GM19328 (cell line): Measurements from ENCODE around the gene PBX4.

Experiments
- ATAC-seq: cut with Tn5 transposase; IDR thresholded peaks from one replicate; pipeline ENCODE4 v1.9.1; 2021; ENCODE audit warnings: mild to moderate bottlenecking, moderate library complexity; ENCODE audit not compliant: unreplicated experiment

PBX4 gene

DNA sequence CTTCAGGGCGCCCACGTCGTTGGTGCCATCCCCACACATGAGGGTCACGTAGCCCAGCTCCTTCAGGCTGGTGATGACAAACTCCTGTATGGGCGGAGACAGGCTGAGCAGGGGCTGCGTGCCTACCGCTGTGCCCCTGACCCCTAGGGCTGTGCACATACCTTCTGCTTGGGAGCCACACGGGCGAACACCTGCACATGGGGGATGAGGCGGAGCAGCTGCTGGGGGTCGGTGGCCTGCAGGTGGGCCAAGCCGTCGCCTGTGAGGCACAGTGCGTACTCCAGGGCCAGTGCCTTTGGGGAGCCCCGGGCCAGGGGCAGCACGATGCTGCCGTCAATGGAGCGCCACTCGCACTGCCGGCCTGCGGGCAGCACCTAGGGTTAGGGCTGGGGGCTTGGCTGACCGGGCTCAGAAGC lies 31.1 kb upstream of the PBX4 start:
- ATAC-seq = no peak

DNA sequence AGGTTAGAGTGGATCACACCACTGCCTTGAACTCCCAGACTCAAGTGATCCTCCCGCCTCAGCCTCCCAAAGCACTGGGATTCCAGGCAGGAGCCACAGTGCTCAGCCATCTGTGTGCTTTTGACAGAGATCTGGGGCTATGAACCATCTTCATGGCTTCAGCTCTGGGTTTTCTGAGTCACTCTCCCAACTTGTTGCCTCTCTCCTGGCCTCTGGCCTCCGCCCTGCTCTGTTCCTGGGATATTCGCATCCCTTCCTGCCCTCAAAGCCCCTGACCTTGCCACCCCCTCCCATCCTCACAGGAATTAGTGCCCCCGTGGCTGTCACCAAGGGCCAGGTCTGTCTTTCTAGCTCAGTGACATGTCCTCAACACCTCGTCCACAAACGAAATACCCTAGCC lies 30.7 kb upstream of the PBX4 start:
- no peak for ATAC-seq

DNA sequence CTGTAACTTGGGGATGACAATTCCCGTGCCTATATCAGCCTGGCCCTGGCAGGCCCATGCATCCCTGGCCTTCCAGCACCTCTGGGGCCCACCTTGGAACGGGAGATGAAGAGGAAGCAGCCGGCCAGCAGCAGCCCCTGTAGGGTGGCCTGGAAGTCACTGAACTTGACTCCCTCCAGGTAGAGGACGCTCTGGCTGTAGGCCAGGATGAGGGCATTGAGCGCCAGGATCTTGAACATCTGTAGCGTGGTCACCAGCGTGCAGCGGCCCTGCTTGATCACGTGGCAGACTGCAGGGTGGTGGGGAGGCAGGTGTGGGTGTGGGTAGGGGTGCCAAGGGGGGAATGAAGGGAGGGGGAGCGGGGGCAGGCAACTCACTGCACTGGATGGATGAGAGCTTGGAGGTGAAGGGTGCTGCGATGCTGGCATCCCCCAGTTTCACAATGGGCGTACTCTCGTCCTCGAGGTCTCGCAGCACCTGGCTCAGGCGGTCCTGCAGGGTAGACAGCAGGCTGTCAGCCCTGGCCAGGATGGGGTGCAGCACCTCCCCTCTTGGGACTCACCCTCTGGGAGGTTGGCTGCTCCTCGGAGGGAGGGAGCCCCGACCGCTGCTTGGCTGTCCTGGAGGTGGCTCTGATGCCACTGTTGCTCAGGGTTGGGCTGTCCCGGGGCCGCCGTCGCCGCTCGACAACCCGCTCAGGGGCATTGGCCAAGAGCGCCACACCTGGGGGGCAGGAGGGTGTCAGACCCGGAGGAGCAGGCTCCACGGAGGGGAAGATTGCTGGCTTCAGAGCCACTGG lies 28.7 kb upstream of the PBX4 start:
- ATAC-seq = no peak

DNA sequence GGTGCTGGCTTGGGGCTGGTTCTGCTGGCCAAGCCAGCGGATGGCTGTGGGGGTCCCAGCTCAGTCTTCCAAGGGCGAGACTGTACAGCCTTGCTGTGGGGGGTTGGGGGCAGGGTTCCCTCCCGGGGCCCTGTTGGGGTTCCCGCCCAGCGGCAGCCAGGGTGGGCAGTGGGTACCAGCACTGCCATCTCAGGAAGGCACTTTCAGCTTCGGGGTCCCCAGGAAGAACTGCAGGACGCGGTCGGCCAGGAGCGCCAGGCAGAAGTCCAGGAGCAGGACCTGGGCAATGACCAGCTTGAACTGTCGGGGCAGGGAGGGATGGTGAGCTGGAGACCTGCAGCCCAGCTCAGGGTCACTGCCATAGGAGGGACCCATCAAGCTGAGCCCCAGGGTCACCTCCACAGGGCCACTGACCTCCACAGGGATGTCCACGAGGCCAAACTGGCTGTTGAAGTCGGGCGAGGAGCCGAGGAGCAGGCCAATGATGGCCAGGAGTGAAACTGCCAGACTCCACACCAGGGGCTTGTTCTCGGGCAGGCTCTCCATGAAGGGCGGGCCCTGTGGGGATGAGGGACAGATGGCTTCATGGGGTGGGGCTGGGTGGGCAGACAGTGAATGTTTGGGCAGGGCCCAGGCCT lies 26.9 kb upstream of the PBX4 start:
- ATAC-seq = no peak

DNA sequence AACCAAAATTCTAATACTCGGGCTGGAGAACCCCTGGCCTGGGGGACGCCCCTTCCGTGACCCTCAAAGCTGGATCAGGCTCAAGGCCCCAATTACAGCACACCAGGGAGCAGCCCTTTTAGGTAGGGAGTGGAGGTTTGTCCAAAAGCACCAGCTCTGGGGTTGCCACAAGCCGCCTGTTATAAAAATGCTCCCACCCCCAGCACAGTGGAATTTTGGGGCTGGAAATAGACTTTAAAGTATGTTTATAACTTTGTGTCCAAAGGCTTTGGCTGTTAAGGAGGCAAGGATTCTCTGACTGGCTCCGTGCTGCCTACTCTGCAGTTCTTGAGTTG lies 25.5 kb upstream of the PBX4 start:
- ATAC-seq = no peak

DNA sequence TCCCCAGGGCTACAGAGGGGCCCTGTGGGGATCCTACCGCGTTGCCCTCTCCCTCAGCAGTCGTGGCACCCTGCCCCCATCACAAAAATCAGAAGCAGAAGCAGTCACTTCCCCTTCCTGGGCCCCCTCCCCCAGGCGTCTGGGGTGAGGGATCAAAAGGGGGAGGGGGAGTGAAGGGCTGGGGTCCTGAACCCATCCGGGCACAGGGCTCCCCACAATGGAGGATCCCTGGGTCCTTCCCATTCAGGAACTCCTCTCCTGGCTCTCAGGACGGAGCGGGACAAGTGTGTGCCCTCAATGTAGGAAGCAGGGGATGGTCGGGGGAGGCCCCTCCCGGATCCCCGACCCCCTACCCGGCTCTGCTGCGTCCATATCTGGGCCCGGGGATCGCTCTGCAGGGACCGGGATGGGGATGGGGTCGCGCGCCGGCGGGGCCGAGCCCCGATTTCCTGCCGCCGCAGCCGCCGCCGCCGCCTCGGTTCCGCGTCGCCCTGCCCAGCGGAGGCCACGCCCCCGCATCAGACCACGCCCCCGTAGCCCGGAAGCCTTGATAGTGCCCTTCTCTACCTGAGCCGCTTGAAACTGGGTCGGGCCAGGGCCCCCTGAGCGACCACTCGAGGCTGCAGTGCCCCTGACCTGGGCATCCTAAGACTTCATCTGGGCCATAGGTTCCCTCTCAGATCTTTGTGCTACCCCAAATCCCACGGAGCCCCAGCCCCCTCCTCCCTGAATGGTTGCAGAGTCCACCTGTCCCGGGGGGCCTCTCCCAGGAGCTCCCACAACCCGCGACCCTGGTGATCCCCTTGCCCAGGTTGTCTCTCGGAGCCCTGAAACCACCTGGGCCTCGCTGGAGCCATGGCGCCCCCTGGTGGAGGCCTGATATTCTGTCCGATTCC lies 24.9 kb upstream of the PBX4 start, which contains the start of gene GMIP:
Gene GMIP, minus strand, starts transcription at position 500 of the 896 bp plus-strand sequence. Its CDS starts 128 bp downstream, at position 372.
- peak; percentile 72 for ATAC-seq

DNA sequence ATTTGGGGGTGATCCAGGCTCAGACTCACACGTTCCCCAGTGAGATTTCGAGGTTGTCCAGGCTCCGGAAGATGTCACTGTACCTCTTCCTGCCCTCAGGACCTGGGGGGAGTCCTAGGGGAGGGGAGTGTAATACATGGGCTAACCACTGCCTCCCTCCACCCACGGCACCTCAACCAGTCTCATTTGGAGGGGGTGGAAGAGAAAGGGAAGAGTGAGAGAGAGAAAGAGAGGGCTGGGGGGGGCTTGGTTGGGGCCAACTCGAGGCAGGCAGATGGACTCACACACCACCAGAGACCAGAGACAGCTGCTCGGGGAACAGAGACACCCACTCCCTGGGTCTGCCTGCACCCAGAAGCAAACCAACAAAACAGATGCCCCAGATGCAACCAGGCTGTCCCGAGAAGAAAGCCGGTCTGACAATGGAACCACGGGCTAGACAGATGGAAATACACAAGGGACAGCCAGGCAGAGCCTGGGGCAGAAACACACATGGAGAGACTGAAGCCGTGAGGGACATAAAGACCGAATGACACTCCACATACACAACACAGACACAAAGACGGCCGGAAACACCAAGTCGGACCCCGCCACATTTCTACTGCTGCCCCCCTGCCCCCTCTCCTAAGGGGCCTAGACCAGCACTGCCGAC lies 24.1 kb upstream of the PBX4 start:
- peak; percentile 25 for ATAC-seq

DNA sequence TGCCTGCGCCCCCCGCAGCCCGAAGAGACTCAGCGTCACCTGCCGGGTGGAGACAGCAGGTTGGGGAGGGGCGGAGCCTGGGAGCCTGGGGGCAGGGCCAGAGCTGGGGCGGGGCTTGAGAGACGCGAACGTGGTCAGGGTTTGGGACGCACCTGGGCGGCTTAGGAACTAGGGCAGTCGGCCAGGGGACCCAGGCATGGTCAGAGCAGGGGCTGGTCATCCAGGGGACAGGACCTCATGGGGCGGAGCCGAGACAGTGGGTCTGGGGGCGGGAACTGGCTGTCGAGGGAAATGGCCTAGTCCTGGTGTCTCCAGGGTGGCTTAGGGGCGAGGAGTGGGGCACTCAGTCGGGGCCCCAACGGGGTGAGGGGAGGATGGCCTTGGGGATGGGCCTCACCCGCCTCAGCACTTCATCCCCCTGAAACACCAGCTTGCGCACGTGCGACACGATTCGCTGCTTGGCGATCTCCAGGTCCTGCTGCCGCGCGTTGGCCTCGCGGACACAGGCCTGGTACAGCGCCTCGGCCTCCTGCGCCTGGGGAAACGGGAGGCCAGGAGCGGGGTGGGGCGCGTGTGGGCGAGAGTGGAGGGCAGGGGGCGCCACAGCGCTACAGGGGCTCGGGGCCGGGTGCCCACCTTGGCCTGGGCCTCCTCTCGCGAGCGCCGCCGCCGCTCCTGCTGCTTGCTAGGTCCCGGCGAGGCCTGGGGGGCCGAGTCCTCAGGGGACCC lies 19.2 kb upstream of the PBX4 start:
- no peak for ATAC-seq

DNA sequence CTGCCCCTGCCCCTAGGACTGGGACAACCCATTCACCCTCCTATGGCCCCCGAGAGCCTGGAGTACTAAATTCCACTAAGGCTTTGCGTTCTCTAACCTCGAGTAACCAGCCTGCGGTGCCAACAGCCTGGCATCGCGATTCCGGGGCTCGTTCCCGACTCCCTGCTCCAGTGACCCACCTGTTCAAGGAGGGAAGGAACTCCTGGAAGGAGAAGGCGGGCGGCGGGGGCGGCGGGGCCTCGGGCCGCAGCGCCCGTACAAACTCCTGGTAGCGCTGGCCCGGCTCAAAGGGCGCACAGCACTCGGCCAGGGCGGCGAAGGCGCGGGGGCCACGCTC lies 18.7 kb upstream of the PBX4 start:
- no peak for ATAC-seq

DNA sequence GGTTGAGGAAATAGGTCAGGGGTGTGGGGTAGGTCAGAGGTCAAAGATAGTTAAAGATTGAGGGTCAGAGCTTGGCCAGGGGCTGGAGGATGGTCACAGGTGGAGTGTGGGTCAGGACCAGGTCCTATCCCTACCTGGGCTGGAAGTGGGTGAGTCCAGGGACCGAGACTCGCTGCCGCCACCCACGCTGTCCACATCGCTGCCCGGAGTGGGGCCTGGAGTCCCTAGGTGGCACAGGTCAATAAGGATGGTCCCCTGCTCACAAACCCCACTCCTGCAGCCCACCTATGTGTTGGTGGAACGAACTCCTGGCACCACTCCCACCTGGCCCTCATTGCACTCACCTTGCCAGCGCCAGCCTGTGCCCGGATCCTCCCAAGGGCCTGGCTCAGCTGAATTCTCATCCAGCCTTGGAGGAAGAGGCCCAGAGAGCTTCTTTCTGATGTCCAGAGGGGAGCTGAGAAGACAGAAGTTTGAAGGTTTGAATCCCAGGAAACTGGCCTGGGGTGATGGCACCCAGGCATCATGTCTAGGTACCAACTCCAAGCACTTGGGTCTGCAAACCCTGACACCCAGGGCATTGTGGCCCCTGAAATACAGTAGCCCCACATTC lies 18.2 kb upstream of the PBX4 start:
- ATAC-seq = no peak

DNA sequence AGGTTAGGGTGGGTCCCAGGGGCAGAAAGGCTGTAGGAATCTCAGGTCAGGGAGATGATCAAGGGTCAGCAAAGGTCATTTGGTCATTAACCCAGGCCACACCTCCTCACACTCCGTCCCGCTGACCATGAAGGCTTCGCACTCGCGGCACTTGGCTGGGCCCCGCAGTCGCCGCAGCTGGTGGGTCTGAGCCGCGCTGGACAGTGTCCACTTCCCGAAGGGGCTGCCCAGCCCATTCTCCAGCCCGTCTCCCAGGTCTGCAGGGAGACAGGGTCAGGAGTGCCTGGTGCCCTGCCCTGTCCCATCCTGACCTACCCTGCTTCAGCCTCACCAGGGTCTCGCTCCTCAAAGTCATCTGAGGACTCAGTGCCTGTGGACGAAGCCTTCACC lies 16.8 kb upstream of the PBX4 start:
- no peak for ATAC-seq

DNA sequence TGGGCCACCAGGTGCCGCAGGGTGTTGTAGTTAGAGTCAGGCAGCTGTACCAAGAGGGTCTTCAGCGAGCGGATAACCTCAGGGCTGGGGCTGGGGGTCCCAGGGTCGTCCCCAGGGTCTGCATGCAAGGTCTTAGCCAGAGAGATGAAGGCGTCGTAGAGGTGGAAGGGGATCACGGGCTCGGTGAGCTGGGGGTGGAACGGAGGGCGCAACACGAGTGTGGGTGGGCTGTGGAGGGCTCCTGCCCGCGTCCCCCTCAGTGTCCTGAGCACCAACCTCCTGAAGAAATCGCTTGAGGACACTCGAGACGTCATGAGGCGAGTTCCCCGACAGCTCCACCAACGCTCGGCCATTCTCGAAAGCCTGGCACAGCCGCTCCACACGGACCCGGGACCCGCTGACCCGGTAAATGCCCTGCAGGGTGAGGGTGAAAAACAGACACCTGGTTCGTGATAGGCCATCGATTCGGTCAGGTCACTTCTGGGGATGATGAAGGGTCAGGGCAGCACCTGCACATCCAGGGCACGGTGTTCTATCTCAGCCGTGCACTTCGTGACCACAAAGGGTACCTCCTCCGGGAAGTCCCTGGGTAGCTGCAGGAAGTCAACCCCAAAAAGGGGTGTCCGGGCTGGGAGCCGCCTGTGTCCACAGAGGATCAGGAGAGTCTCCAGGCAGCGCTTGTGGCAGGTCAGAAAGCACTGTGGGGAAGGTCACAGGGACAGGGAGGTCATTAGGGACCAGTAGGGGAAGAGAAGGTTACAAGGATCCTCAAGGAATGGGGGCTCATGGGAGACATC lies 16.2 kb upstream of the PBX4 start:
- ATAC-seq = no peak

DNA sequence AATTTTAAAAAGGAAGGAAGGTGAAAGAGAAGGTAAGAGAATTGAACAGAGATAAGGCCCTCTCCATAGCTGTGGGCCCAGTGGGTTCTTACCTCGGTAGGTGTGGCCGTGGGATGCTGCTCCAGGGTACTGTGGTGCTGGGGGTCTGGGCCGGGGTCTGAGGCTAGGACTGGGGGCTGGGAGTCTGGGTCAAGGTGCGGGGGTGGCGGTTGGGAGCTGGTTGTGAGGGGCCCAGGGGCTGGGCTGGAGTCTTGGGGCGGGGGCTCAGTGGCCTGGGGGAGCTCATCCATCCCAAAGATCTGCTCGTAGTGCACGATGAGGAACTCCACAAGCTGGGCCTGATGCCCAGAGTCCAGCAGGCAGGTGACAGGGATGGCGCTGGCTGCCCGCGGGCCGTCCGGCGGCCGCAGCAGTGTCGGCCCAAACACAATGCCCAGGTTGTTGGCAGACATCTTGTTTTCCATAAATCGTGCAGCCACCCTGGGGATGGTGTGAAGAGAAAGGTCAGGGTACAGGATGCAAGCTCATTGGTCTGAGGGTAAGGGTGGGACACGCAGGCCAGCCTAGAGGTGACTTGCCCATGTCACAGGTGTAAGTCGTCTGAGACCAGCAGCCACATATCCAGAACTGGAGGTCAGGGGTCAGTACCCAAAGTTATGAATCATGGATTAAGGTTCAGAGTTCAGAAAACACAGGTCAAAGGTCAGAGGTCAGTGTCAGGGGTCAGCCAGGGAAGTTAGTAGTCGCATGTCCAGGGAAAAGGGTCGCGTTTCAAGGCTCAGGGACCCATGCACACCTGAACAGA lies 15.4 kb upstream of the PBX4 start:
- ATAC-seq = no peak

DNA sequence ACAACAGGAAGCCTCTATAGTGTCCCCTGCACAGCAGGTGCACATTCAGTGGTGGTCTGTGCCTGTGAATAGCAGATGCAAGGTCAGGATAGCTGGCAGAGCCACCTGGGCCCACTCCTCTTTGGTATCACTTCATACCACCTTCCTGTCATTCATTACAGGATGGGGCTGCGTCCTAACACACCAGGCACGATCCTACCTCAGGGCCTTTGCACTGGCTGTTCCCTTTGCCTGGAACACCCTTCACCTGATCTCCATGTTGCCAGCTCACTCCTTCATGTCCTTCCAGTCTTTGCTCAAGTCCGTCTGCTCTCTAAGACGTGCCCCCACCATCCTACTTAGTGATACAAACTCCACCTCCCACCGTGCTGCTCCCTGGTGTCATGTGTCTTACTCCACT lies 14.2 kb upstream of the PBX4 start:
- no peak for ATAC-seq

DNA sequence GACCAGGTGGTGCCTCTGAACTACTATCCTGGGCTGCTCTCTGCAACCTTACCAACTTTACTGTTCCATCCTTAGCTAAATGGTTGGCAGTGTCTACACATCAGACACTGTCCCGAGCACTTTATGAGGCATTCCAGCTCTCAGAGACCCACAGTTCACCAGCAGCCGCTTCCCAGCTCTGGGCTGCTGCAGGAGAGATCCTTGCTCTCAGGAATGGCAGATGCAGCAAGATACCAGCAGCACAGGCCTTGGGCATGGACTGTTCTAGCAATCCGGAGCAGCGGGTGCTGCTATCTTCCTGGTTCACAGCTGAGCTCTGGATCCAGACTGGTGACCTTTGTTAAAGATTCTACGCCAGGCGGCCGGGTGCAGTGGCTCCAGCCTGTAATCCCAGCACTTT lies 12.9 kb upstream of the PBX4 start:
- ATAC-seq = no peak

DNA sequence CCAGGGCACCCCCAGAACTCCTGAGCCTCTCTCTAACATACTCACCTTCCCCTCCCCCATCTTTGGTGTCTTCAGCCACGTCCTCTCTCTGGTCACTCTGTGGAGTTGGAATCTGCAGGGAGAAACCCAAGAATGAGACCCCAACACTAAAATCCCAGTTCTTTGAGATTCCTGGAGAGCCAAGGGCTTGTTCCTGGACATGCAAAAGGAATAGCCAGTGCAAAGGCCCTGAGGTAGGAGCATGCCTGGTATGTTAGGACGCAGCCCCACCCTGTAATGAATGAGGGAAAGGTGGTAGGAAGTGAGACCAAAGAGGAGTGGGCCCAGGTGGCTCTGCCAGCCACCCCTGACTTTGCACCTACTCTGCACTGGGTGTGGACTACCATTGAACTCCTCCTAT lies 11.9 kb upstream of the PBX4 start:
- no peak for ATAC-seq

DNA sequence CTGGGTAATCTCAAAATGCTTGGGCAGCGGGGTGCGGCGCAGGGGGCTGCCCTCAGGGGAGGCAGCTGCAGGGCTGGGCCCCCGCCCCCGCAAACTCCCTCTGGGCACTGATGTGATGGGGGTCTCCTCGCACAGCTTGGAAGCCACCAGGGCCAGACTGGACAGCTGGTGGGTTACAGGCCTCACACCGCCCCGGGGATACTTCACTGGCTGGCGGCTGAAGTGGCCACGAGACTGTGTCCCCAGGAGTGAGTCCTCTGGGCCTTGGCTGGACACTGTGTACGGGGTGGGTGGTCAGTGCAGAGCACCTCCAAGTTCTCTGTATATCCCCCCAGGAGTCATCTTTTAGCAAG lies 11.6 kb upstream of the PBX4 start:
- no peak for ATAC-seq

DNA sequence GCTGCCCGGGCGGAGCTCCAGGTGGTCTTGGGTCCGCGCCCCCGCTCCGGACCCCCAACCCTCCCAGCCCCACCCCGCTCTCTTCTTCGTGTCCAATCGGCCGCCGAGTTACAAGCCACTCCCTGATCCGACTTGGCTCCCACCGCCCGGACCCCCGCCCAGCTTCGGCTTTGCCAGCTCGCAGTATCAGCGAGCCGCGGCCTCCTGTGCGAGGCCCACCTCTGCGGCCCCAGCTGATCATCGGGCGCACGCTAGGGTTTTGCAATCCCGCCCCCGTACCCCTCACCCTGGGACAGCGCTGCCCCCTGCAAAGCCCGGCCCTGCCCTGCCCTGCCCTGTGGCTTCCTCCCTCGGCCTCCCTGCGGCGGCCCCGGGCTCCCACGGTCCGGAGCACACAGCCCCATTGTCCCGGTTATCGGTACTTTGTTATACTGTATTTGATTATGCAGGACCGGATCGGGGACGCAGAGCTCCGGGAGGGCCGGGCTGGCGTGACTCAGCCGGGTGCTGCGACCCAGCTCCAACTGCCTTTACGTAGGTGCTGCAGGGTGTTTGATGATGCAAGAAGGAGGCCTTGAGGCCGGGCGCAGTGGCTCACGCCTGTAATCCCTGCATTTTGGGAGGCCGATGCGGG lies 10.1 kb upstream of the PBX4 start:
- ATAC-seq = peak; percentile 11
